SK-N-SH treated with all-trans-retinoic acid at 6 μM for 48 hours (cell line): ENCODE measurements around the gene CASP7.

Experiments
- ATAC-seq: fragments of 200-7000 bp; cut with Tn5 transposase; 3 replicates; pipeline ENCODE4 v1.9.1; 2020; ENCODE audit warnings: mild to moderate bottlenecking, moderate library complexity
- ARNTL ChIP-seq: fragments of 450-650 bp; formaldehyde crosslinking; IDR thresholded peaks from 2 replicates; pipeline ENCODE4 v1.5.0; 2020; ENCODE audit warnings: low read depth, mild to moderate bottlenecking, moderate library complexity, borderline replicate concordance
- BACH2 ChIP-seq: fragments of 250-450 bp; sonication (Bioruptor Pico); IDR thresholded peaks from 2 replicates; pipeline ENCODE4 v1.9.0; 2021; ENCODE audit warnings: mild to moderate bottlenecking, borderline replicate concordance
- CREB5 ChIP-seq: fragments of 250-450 bp; sonication (Bioruptor Pico); IDR thresholded peaks from 2 replicates; pipeline ENCODE4 v1.5.1; 2020; ENCODE audit warnings: low read depth, mild to moderate bottlenecking, moderate library complexity
- CSDC2 ChIP-seq: fragments of 250-450 bp; sonication (Bioruptor Pico); IDR thresholded peaks from 2 replicates; pipeline ENCODE4 v1.5.0; 2020; ENCODE audit warnings: mild to moderate bottlenecking, moderate library complexity
- CSRNP3 ChIP-seq: fragments of 250-450 bp; sonication (Bioruptor Pico); IDR thresholded peaks from 2 replicates; pipeline ENCODE4 v1.5.1; 2021; ENCODE audit warnings: mild to moderate bottlenecking, moderate library complexity
- ESRRG ChIP-seq: fragments of 250-450 bp; sonication (Bioruptor Pico); IDR thresholded peaks from 2 replicates; pipeline ENCODE4 v1.6.1; 2021; ENCODE audit warnings: mild to moderate bottlenecking
- GLIS3 ChIP-seq: fragments of 250-450 bp; sonication (Bioruptor Pico); IDR thresholded peaks from 2 replicates; pipeline ENCODE4 v1.5.0; 2020; ENCODE audit warnings: mild to moderate bottlenecking, moderate library complexity
- ISL1 ChIP-seq: fragments of 250-450 bp; sonication (Bioruptor Pico); IDR thresholded peaks from 2 replicates; pipeline ENCODE4 v2.1.2; 2022; ENCODE audit warnings: mild to moderate bottlenecking, moderate library complexity
- OSR1 ChIP-seq: fragments of 250-450 bp; sonication (Bioruptor Pico); IDR thresholded peaks from 2 replicates; pipeline ENCODE4 v1.8.0; 2022; ENCODE audit warnings: moderate library complexity, mild to moderate bottlenecking, inconsistent platforms
- POU6F1 ChIP-seq: fragments of 250-450 bp; sonication (Bioruptor Pico); IDR thresholded peaks from 2 replicates; pipeline ENCODE4 v1.8.0; 2021; ENCODE audit warnings: low read depth, mild to moderate bottlenecking, moderate library complexity, borderline replicate concordance
- RARB ChIP-seq: fragments of 250-450 bp; sonication (Bioruptor Pico); IDR thresholded peaks from 2 replicates; pipeline ENCODE4 v1.8.0; 2021; ENCODE audit warnings: mild to moderate bottlenecking, moderate library complexity
- SNAI2 ChIP-seq: fragments of 250-450 bp; sonication (Bioruptor Pico); IDR thresholded peaks from 2 replicates; pipeline ENCODE4 v1.5.0; 2020; ENCODE audit warnings: mild to moderate bottlenecking, moderate library complexity
- TCF4 ChIP-seq: fragments of 250-450 bp; sonication (Bioruptor Pico); IDR thresholded peaks from 2 replicates; pipeline ENCODE4 v1.8.0; 2021; ENCODE audit warnings: mild to moderate bottlenecking, moderate library complexity, borderline replicate concordance
- TOX ChIP-seq: fragments of 250-450 bp; sonication (Bioruptor Pico); IDR thresholded peaks from 2 replicates; pipeline ENCODE4 v1.8.0; 2021; ENCODE audit warnings: mild to moderate bottlenecking, moderate library complexity, borderline replicate concordance
- TSHZ2 ChIP-seq: fragments of 250-450 bp; sonication (Bioruptor Pico); IDR thresholded peaks from 2 replicates; pipeline ENCODE4 v1.5.0; 2020; ENCODE audit warnings: mild to moderate bottlenecking, moderate library complexity
- ZC3H10 ChIP-seq: fragments of 250-450 bp; sonication (Bioruptor Pico); IDR thresholded peaks from 2 replicates; pipeline ENCODE4 v1.5.1; 2021; ENCODE audit warnings: mild to moderate bottlenecking, moderate library complexity
- ZFP3 ChIP-seq: fragments of 250-450 bp; sonication (Bioruptor Pico); IDR thresholded peaks from 2 replicates; pipeline ENCODE4 v1.5.0; 2020; ENCODE audit warnings: mild to moderate bottlenecking, moderate library complexity
- ZFP30 ChIP-seq: fragments of 450-650 bp; formaldehyde crosslinking; IDR thresholded peaks from 2 replicates; pipeline ENCODE4 v1.5.0; 2022; ENCODE audit warnings: mild to moderate bottlenecking, moderate library complexity
- ZNF565 ChIP-seq: fragments of 450-650 bp; formaldehyde crosslinking; conservative IDR thresholded peaks from 2 replicates; pipeline ENCODE4 v1.5.0; 2020; ENCODE audit warnings: low read depth, mild to moderate bottlenecking, moderate library complexity
- ZNF70 ChIP-seq: fragments of 450-650 bp; formaldehyde crosslinking; IDR thresholded peaks from 2 replicates; pipeline ENCODE4 v1.5.0; 2020; ENCODE audit warnings: mild to moderate bottlenecking, moderate library complexity
- ZNF8 ChIP-seq: fragments of 450-650 bp; formaldehyde crosslinking; IDR thresholded peaks from 2 replicates; pipeline ENCODE4 v1.5.0; 2020; ENCODE audit warnings: mild to moderate bottlenecking, moderate library complexity

Gene CASP7

GRCh38 chr10:113704637-113705343 is 25.1 kb downstream of the CASP7 start:
- TF ChIP-seq SNAI2 (CRISPR knock-in tag) (no peak), CREB5 (CRISPR knock-in tag) (no peak), ISL1 (CRISPR knock-in tag) (no peak), GLIS3 (CRISPR knock-in tag) (no peak), CSDC2 (no peak), ARNTL (CRISPR knock-in tag) (no peak), ZC3H10 (CRISPR knock-in tag) (no peak), TCF4 (CRISPR knock-in tag) (no peak), ZNF565 (CRISPR knock-in tag) (no peak), RARB (no peak), CSRNP3 (CRISPR knock-in tag) (no peak), ZNF8 (CRISPR knock-in tag) (no peak), BACH2 (CRISPR knock-in tag) (no peak), POU6F1 (CRISPR knock-in tag) (no peak), OSR1 (CRISPR knock-in tag) (no peak), ZFP30 (CRISPR knock-in tag) (no peak)
- ATAC-seq: peak; percentile 64

- no peak for ATAC-seq
- TF ChIP-seq ISL1 (CRISPR knock-in tag) (no peak), ZNF70 (CRISPR knock-in tag) (no peak), ZNF8 (CRISPR knock-in tag) (no peak), ZNF565 (CRISPR knock-in tag) (no peak), CSDC2 (no peak), RARB (no peak), ZFP30 (CRISPR knock-in tag) (no peak), GLIS3 (CRISPR knock-in tag) (no peak), POU6F1 (CRISPR knock-in tag) (no peak), ARNTL (CRISPR knock-in tag) (no peak), TSHZ2 (CRISPR knock-in tag) (no peak), TOX (no peak), SNAI2 (CRISPR knock-in tag) (no peak), ZFP3 (no peak), OSR1 (CRISPR knock-in tag) (no peak), TCF4 (CRISPR knock-in tag) (no peak), ESRRG (CRISPR knock-in tag) (no peak), BACH2 (CRISPR knock-in tag) (no peak), ZC3H10 (CRISPR knock-in tag) (no peak)
- TF ChIP-seq, all 23 proteins: peak for 0
These were observed 25.6 kb downstream of the CASP7 start for GRCh38 chr10:113705344-113705652.

GRCh38 chr10:113706623-113707022 is 26.9 kb downstream of the CASP7 start:
- TF ChIP-seq GLIS3 (CRISPR knock-in tag) (no peak), ZC3H10 (CRISPR knock-in tag) (no peak), ISL1 (CRISPR knock-in tag) (no peak)
- TF ChIP-seq, all 23 proteins: peak for 0
- ATAC-seq: no peak
